Activated CD8-positive, alpha-beta memory T cell treated with anti-CD3 and anti-CD28 coated beads for 1 hour (primary cell): ENCODE results near the gene NINJ1.
"Not testable (repeated sequence)": the region's sequence is repeated elsewhere in the genome, so short reads cannot be mapped to it uniquely, and the experiment has no call there.

ENCODE experiments used
- DNase-seq, 2 donors: peaks; one replicate each; pipeline ENCODE4 v3.0.0-alpha.2; 2020; ENCODE audit warnings: low read depth in 1 of 2; ENCODE audit errors: extremely low read depth in 1 of 2

NINJ1 gene

DNA sequence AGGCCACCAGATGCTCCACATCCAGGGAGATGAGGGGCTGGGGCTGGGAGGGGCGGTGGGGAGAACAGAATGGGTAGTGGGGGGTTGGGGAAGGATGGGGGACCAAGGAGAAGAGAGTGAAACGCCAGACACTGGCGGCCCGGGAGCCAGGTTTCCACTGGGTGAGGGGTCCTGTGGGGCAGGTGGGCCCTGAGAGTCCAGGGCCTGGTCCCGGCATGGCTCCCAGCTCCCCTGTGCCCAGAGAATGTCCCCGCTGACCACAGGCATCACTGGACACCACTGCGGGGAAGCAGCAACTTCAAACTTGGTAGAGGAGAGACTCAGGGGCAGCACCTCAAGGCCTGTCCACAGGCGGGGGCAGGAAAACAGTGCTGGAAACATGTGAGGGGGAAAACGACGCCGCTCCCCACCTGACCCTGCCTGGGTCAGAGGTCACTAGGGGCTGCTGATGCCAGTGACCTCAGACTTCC is 13.2 kb downstream of the NINJ1 start:
- DNase-seq, result no peak

DNA sequence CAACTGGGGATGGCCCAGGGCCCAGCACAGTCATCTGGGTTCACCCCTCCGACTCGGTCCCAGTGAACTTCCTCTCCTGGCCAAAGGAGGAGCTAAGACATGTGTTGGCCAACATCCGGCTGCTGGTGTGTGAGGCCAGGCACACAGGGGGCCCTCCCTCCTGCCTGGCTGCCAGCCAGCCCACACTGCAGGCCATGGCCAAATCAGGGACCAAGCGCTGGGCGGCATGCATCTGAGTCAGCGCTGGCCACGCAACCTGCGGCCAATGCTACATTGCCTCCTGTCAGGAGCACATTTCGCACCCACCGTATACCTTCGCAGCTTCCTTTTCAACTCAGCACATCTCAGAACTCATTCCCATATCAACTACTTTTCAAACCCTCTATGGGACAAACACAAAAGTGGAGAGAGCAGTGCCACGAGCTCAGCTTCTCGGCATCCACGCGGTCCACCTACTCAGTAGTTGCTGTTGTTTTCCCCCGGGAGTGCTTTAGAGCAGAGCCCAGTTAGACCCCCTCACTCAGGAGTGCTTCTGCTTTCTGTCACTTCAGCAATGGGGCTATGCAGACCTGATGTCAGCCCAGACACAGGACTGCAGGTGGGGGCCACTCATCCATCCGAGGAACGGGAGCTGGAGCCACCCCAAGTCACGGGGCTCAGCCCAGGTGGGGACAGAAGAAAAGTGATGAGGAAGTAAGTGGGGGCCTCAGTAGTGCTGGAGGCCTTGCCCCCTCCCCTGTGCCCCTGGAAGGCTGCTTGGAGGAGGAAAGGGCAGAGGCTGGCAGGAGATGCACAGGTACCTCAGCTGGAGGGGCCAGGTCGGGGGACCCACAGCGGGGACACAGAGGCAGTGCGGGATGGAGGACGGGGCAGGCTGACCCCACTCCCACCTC is 13.9 kb downstream of the NINJ1 start:
- no peak for DNase-seq

DNA sequence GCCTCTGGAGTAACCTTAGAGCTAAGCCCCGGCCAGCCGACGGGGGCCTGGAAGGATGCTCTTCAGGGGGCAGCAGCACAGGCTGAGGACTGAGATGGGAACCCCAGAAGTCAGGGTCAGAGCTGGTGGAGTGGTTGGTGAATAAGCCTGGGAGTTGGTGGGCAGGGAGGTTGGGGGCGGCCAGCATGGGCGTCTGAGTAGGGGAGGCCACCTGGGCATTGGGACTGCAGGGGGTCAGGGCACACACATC is 14.4 kb downstream of the NINJ1 start:
- no peak for DNase-seq

DNA sequence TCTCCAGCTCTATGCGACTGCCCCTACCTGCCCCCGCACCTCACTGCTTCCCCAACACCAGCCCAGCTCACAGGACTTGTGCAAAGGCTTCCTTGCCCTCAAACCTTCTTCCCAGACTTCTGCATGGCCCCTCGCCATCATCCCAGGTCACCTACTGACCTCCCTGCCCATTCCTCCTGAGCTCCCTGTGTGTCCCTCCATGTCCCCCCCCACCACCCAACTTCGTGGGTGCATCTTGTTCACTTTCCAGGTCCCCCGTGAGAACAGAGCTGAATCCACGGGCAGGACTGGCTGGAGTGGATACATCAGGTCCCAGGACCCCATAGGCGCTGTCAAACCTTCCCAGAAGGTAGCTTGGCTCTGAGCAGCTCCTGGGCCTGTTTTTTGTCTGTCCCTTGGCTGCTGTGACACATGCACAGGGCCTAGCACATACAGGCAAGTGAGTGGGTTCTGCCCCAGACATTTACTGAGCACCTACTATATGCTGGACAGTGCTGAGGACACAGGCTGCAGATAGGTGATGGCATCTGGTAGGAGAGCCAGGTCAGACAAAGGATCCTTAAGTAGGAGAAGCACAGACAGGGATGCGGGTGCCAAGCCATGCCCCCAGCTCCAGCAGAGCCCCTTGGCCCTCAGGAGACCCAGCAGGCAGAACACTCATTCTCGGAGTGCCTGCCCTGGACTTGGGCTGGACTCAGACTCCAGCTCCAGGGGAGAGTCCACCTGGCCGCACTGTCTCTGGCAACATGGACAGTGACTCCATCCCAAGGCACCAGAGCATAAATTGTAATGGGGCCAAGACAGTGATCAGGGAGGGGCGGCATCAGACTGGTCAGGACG is 15.0 kb downstream of the NINJ1 start:
- no peak for DNase-seq

DNA sequence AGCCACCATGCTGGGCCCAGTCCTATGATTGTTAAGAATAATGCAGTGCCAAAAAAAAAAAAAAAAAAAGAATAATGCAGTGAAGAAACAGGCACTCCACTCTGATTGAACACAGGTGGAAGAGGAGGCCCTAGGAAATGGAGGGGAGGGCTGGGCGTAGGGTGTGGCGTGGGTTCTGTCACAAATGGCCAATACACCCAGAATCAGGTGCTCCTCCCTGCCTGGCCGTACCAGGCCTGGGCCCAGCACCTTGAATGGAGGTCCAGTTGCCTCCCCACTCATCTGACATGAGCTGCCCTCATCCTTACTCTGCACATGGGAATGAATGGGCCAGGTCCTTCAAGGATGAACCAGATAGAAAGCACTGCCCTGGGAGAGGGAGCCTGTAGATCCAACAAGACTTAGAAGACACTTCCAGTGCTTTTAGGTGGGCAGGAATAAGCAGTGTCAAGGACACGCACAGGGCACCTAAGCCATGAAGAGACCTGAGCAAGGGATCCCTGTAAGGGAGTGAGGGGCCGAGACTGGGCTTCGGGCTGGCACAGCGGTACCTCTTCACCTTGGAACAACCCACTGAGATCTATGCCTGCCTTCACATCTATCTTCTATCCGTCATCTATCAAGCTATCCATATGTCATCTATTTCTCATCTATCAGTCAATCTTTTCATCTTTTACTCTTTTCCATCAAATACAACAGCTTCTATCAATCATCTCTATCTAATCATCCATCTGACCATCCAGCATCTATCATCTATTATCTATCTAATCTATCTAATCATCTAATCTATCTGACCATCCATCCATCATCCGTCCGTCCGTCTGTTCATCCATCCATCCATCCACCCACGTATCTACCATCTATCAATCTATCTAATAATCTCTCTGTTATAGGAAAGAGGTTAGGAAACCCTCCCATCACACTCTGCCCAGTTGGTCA is 15.9 kb downstream of the NINJ1 start:
- no peak for DNase-seq

DNA sequence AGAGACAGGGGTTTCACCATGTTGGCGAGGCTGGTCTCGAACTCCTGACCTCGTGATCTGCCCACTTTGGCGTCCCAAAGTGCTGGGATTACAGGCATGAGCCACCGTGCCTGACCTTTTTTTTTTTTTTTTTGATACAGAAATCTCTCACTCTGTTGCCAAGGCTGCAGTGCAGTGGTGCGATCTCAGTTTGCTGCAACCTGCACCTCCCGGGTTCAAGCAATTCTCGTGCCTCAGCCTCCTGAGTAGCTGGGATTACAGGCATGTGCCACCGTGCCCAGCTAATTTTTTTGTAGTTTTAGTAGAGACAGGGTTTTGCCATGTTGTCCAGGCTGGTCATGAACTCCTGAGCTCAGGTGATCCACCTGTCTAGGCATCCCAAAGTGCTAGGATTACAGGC is 16.5 kb downstream of the NINJ1 start:
- DNase-seq, result not testable (repeated sequence)

DNA sequence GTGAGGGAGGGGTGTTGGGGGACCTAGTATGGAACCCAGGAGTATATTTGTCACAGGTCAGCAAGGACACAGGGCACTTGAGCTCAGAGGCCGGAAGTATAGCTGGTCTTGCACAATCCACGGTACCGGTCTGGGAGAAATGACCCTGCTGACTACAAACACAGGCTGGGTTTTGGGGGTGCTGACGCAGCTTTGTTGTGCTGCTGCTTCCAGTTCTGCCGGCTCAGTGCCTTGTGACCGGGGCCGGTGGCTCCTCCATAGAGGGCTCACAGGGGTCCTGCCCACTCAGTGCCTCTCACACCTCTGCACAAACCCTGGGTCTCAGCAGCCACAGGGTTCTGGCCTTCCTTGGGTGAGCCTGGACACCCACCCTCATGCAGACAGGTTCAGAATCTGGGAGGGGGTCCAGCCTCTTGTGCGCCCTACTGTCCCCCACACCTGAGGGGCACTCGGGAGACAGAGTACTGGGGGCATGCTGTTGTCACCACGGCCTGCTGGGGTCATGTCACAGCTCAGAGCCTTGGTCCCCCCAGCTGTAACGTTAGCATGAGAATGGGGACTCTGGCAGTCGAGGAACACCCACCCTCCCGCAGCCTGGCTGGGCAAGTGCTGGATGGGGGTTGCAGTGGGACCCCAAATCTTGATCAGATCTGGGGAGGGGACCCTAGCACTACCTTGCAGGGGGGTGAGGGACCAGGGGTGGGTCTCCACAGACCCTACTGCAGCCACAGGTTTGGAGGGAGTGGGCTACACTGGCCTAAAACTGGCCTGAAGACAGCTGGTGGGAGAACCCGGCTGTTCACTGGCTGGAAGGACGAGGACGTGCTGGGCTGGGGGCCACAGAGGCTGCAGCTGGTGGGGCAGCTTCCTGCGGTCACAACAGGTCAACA is 17.7 kb downstream of the NINJ1 start:
- DNase-seq, result no peak

DNA sequence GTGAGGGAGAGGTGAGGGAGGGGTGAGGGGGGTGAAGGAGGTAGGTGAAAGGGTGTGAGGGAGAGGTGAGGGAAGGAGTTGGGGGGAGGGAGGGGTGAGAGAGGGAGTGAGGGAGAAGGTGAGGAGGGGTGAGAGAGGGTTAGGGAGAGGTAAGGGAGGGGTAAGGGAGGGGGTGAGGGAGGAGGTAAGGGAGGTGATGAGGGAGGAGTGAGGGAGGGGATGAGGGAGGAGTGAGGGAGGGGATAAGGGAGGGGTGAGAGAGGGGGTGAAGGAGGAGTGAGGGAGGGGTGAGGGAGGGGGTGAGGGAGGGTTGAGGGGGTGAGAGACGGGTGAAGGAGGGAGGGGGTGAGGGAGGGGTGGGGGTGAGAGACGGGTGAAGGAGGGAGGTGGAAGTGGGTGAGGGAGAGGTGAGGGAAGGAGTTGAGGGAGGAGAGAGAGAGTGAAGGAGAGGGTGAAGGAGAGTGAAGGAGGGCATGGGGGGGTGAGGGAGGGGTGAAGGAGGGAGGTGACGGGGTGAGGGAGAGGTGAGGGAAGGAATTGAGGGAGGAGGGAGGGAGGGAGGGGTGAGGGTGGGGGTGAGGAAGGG is 18.5 kb downstream of the NINJ1 start:
- DNase-seq, result no peak

DNA sequence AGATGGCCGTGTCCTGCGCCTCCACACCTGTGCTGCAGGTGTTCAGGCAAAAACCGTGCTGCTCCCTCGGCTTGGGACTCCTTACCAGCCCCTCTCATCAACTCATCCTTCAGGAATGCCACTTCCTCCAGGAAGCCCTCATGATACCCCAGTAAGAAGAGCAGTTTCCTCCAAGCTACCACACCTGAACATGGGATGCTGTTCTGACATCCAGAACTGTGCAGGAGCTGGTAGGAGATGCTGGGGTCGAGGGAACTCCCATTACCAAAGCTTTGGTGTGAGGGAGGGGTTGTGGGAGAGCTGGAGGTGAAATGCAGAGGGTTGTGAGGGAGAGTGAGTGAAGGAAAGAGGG is 19.1 kb downstream of the NINJ1 start:
- DNase-seq, result no peak

DNA sequence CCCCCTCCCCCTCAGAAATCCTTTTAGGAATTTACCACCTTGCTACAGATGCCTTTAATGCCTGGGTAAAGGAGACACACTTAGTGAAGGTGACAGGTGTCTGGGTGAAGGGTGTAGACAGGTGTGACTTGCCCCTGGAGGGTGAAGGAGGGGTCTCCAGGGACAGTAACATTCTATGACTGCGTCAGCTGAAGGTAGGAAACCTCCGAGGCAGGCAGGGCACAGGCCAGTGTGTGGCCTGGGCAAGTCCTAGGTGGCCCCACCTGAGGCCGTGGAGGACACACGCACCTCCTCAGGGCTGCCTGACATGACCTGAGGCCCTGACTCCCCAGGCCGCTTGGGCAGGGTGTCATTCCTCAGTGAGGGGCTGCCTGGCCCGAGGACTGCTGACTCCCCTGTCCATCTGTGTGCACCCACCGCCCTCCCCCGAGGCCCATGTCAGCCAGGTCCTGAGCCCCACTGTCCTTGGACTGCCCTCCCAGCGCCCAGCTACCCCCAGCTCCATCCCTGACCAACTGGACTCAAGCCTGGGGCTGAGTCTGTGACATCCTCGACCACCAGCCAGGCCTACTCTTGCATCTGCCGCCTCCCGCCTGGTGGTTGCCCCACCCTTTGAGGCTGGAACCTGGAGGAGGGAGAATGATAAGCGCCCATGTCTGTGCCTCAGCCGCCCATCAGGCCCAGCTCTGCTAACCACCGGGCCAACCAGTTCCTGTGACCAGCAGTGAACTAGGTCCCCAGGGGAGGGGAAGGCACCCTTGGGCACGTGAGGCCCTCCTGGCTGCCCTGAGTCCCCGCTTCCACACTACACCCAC is 19.7 kb downstream of the NINJ1 start:
- DNase-seq, result no peak

DNA sequence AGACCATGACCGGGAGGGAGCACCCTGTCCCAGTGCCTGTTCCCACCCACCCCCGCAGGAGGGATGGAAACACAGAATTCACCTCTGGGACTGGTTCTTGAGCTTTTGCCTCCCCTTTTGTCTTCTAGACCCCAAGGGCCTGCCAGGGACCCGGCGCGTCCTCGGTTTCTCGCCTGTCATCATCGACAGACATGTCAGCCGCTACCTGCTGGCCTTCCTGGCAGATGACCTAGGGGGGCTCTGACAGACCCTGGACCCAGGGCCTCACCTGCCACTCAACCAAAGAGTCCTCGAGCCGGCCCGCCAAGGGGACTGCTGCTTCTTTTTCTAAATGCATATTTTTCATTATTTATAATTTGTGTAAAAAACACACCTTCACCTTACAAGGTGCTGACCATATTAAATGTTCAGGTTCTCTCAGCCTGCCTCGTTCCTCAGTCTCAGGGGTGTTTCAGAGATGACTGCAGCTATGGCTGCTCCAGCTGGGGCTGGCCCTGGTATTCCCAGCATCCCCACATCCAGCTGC is 21.1 kb downstream of the NINJ1 start:
- no peak for DNase-seq

DNA sequence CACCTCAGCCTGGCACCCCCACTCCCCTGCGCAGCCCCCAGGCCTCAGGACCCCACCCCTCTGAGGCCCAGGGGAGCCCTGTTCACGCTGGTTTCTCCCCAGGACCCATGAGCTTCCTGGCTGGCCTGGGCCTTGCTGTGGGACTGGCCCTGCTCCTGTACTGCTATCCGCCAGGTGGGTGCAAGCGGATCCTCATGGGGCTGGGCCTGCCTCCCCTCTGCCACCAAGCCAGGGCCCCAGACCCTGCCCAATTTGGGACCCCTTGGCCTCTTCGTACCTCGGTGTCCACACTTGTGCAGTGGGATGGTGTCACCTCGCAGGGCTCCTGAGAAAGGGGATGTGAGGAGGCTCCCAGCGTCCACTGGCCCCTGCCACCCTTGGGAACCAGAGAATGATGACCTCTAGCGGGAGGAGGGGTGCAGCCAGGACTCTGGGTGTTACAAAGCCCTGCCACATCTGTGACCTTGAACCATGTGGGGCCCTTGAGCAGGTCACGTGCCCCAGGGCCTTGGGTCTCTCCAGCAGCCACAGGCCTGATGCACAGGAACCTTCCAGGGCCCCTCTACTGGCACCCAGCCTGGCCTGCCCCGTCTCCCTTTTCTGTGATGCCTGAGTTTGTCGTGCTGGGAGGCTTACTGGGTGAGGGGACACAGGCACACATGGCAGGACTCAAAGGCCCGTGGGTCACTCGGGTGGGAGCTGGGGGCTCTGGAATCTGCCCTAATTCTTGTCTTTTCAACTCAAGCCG is 21.8 kb downstream of the NINJ1 start:
- no peak for DNase-seq

DNA sequence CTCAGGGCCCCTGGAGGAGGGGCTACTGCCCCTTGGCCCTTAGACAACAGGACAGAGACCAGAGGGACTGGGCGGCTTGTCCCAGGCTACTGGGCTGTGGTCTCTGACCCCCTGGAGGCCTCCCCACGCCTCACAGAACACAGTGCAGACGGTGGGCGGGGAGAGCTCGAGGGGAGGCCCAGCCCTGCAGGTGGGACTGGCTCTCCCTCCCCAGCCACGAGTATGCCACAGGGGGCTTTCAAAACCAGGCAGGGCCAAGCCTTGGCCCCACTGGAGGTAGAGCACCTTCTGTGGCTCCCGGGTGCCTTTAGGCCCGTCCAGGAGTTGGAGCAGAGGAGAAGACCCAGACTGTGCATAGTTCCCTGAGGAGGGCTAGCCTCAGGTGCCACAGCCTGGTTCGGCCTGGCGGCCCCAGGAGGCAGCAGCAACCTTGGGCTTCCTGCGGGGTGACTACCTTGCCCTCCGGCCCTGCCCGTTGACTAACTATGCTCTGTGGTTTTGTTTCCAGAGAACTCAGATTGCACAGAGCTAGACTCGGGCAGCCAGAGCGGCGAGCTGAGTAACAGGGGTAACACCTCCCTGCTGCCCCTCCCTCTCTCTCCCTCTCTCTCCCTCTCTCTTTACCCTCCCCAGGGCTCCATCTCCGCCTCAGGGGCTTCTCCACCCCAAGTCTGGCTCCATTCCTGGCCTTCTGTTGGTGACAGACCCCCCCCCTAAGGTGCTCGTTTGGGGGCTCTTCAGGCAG is 22.5 kb downstream of the NINJ1 start:
- no peak for DNase-seq

DNA sequence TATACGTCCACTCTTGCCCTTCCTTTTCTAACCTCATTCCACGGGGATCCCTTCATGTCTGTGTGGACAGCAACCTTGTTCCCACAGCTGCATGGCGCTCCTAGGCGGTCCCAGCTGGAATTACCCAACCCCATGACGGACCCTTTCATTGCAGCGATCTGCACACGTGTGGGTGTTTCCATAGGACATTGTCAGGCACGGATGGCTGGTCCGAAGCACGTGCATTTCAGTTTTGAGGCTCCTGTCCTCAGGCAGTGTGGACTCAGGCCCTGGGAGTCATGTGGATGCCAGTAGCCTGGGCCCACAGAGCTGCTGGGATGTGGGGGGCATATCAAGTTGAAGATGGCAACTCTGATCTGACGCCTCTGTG is 23.1 kb downstream of the NINJ1 start:
- DNase-seq, result no peak

DNA sequence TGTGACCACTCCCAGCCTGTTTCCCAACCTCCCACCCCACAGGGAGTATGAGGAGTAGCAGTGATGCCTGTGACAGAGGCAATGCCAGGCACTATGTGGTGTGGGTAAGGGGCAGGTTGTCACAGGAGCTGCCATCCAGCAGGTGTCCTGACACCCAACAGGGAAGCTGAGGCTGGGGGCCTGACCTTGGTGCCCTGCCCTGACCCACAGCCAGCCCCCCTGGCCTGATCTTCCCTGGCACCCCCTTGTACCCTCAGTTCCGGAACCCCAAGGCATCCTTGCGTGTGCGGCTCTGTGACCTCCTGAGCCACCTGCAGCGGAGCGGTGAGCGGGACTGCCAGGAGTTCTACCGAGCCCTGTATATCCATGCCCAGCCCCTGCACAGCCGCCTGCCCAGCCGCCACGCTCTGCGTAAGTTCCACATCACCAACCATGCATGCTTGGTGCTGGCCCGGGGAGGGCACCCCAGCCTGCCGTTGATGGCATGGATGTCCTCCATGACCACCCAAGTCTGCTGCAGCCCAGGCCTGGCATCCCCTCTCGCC is 23.7 kb downstream of the NINJ1 start:
- no peak for DNase-seq

DNA sequence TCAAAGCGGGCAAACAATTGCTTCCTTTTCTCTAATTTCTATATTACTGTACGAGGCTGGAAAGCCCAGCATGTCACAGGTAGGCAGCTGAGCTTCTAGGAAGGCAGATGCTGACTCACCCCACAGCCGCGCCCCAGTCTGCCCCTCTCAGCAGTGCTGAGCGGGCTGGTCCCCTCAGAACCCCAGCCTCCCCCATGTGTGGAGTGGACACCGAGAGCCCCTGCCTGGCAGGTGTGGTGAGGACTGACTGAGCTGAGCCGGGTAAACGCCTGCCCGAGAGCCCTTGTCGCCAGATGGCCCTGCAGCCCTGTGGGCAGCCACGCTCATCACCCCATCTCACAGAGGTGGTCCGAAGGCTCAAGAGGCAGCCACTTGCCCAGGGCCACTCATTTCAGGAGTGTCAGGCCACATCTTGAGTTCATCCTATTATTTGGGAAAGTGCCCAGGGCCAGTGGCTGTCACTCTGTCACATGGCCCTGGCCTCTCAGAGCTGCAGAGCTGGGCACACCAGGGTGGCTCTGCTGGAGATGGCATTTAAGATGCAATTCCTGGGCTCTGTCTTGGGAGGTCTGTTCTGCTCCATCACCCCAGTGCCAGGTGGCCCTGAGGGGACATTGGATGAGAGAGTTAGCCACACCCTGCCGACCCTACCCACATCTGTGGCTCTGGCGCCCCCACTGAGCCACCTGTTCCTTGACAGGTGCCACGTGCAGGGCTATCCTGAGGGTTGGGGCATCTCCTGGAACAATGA is 25.6 kb downstream of the NINJ1 start:
- DNase-seq, result no peak

DNA sequence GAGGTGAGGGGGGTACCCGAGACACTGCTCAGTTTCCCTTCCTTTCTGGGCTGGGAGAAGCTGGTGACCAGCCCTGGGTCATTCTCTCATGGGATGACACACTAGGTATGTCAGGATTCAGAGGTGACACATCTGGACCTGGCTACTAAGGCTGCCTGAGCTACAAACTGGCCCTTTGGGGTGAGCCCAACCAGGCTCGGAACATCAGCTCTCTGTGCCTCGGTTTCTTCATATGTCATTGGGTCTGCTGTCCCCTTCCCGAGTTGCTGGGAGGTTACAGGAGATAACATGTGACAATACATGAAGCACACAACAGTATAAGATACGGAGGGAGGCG is 26.3 kb downstream of the NINJ1 start:
- no peak for DNase-seq
